ENCODE data around the gene ADGRD2. TPM values are rescaled to one million over a fixed set of nuclear protein-coding genes. Genes with fewer than 3 reads are reported as not detected.

The ADGRD2 gene
- polyA plus RNA-seq, 3 donors, result not detected

- H3K36me3 ChIP-seq (replicated peaks in 1 of 2; ENCODE audit: control insufficient read depth in 1 of 2, insufficient read depth in 2 of 2, low read length in 2 of 2), result no peaks in the 10 kb centered on the region
- intact Hi-C loops (cut with micrococcal nuclease), result no loop called here
- Mint-ChIP-seq H3K36me3 (no peaks in the 10 kb centered on the region), H3K4me3 (no peak overlapping the region), H3K27ac (no peak overlapping the region), H3K4me1 (peaks cover 13% of the 10 kb centered on the region), H3K9me3 (peaks cover 0 to 6% (median 0%) of the 10 kb centered on the region in 7 donors), H3K27me3 (ENCODE audit: low read depth in 3 of 3) (peaks cover 16 to 44% (median 20%) of the 10 kb centered on the region in 3 donors)
- no peak overlapping the region for H2AFZ ChIP-seq (ENCODE audit: insufficient read depth, low read depth, low read length, poor library complexity, severe bottlenecking)
- H3K9me3 ChIP-seq (replicated peaks in 1 of 2; ENCODE audit: control insufficient read depth in 1 of 2, insufficient read depth in 1 of 2, low read length in 2 of 2), result no peaks in the 10 kb centered on the region
- no peak for TF ChIP-seq CTCF (IDR thresholded peaks at IDR 0.05)
- no peak overlapping the region for H3K4me3 ChIP-seq (replicated peaks in 1 of 3; ENCODE audit: low read depth in 2 of 3, low read length in 3 of 3)
- DNase-seq, result no peak
- peaks cover 14 to 21% of the 10 kb centered on the region in 2 donors for H3K4me1 ChIP-seq (ENCODE audit: control insufficient read depth in 1 of 2, insufficient read depth in 2 of 2, low read length in 2 of 2)
- H3K27me3 ChIP-seq (ENCODE audit: control insufficient read depth in 2 of 2, insufficient read depth in 2 of 2, low read length in 2 of 2), result peaks cover 0 to 24% of the 10 kb centered on the region in 2 donors
- H3K4me2 ChIP-seq (replicated peaks; ENCODE audit: extremely low read depth, low read length, poor library complexity, severe bottlenecking), result no peak overlapping the region
- H3K9ac ChIP-seq (ENCODE audit: insufficient read depth, low read length, poor library complexity, severe bottlenecking), result no peak overlapping the region
- H4K20me1 ChIP-seq (ENCODE audit: insufficient read depth, low read length), result no peaks in the 10 kb centered on the region
- no peak overlapping the region for H3K27ac ChIP-seq (ENCODE audit: low read depth in 1 of 2, low read length in 2 of 2)
- 30% methylated on average over 10 of the region's 17 CpGs for WGBS (ENCODE audit: insufficient coverage)
- no peaks in the 10 kb centered on the region for H3K79me2 ChIP-seq (ENCODE audit: insufficient read depth, low read length)
These were observed 30.9 kb downstream of the ADGRD2 start for GRCh38 chr9:124481115-124481514.

DNA sequence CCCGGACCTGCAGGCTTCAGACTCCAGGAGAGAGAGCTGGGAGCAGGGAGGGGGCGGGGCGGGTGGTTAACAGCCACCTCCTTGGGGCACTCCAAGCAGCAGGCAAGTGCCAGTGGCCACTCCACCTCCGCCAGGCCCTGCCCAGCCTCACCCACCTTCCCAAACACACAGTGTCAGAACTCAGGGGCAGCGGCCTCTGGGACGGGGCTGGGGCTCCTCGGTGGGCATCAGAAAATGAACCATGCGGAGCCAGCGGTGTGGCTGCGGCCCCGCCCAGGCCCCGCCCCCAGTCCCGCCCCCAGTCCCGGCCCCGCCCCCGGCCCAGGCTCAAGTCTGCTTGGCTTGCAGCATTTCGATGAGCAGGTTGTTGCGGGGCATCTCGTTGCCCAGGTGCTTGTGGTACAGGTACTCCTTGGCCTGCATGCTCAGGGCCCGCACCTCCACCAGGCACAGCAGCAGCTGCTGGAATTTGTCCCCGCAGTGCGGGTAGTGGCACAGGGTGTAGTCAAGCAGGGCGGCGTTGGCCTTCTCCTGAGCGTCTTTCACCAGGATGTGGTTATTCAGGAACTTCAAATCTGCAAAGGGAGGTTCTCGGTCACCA is 32.3 kb downstream of the ADGRD2 start:
- Mint-ChIP-seq H3K27me3 (ENCODE audit: low read depth in 3 of 3) (peaks cover 12 to 47% (median 15%) of the 10 kb centered on the region in 3 donors), H3K9me3 (peaks cover 0 to 6% (median 0%) of the 10 kb centered on the region in 7 donors), H3K27ac (no peak overlapping the region), H3K4me1 (peaks cover 7% of the 10 kb centered on the region), H3K4me3 (no peak overlapping the region), H3K36me3 (no peaks in the 10 kb centered on the region)
- H3K9me3 ChIP-seq (replicated peaks in 1 of 2; ENCODE audit: control insufficient read depth in 1 of 2, insufficient read depth in 1 of 2, low read length in 2 of 2), result no peaks in the 10 kb centered on the region
- H2AFZ ChIP-seq (ENCODE audit: insufficient read depth, low read depth, low read length, poor library complexity, severe bottlenecking), result no peak overlapping the region
- WGBS (ENCODE audit: insufficient coverage), result 47% methylated on average over 22 of the region's 26 CpGs
- H3K9ac ChIP-seq (ENCODE audit: insufficient read depth, low read length, poor library complexity, severe bottlenecking), result no peak overlapping the region
- H3K36me3 ChIP-seq (replicated peaks in 1 of 2; ENCODE audit: control insufficient read depth in 1 of 2, insufficient read depth in 2 of 2, low read length in 2 of 2), result no peaks in the 10 kb centered on the region
- H3K79me2 ChIP-seq (ENCODE audit: insufficient read depth, low read length), result no peaks in the 10 kb centered on the region
- intact Hi-C loops (cut with micrococcal nuclease), result no loop called here
- no peaks in the 10 kb centered on the region for H4K20me1 ChIP-seq (ENCODE audit: insufficient read depth, low read length)
- no peak for DNase-seq
- peaks cover 6 to 14% of the 10 kb centered on the region in 2 donors for H3K4me1 ChIP-seq (ENCODE audit: control insufficient read depth in 1 of 2, insufficient read depth in 2 of 2, low read length in 2 of 2)
- H3K27ac ChIP-seq (ENCODE audit: low read depth in 1 of 2, low read length in 2 of 2), result no peak overlapping the region
- no peak overlapping the region for H3K4me3 ChIP-seq (replicated peaks in 1 of 3; ENCODE audit: low read depth in 2 of 3, low read length in 3 of 3)
- no peak overlapping the region for H3K4me2 ChIP-seq (replicated peaks; ENCODE audit: extremely low read depth, low read length, poor library complexity, severe bottlenecking)
- TF ChIP-seq CTCF (IDR thresholded peaks at IDR 0.05), result no peak
- H3K27me3 ChIP-seq (ENCODE audit: control insufficient read depth in 2 of 2, insufficient read depth in 2 of 2, low read length in 2 of 2), result peaks cover 0 to 27% of the 10 kb centered on the region in 2 donors

All from CD14-positive monocyte (primary cell).